Stimulated activated CD4-positive, alpha-beta T cell treated with anti-CD3 and anti-CD28 coated beads, Interleukin-1b, Interleukin-23, amount 100 ng/mL, for 1 hour (primary cell): ENCODE data around the gene DIAPH1.

ENCODE experiments used
- DNase-seq, 2 donors: peaks; one replicate each; pipeline ENCODE4 v3.0.0-alpha.2; 2020; ENCODE audit warnings: low read depth in 2 of 2

DIAPH1 gene

GRCh38 chr5:141484310-141484640, 134.5 kb downstream of the DIAPH1 start:
- DNase-seq, result no peak

- DNase-seq, result no peak
Observed at GRCh38 chr5:141483902-141484301, 134.9 kb downstream of the DIAPH1 start.

DNA sequence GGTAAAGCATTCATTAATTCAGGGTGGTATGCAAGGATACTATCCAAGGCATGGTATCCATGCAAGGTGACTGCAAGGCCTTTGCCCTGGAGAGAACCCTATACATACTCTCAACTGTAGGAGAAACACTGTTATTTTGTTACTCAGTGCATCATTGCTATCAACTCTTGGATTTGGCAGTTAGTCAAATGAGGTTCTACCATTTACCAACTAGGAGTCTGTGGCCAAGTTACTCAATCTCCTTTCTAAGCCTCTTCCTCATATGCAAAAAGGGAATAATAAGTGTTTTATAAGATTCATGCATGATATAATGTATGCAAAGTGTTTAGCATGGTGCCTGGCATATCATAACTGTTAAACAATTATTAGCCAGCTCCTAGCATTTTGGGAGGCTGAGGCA, 139.0 kb downstream of the DIAPH1 start:
- no peak for DNase-seq

- no peak for DNase-seq
Observed at GRCh38 chr5:141478321-141478945, 140.4 kb downstream of the DIAPH1 start.

GRCh38 chr5:141477815-141478214, 141.0 kb downstream of the DIAPH1 start:
- no peak for DNase-seq

GRCh38 chr5:141477044-141477575, 141.7 kb downstream of the DIAPH1 start:
- no peak for DNase-seq

- DNase-seq, result no peak
Observed at GRCh38 chr5:141476132-141476911, 142.5 kb downstream of the DIAPH1 start.

- peak in 1 of 2 donors; percentile 24 for DNase-seq
Observed at GRCh38 chr5:141475625-141476131, 143.1 kb downstream of the DIAPH1 start, which contains the start of gene PCDHGC3. TSS of gene PCDHGC3 (plus strand) at chr5:141475966. CDS start at chr5:141476117, 151 bp downstream.

DNA sequence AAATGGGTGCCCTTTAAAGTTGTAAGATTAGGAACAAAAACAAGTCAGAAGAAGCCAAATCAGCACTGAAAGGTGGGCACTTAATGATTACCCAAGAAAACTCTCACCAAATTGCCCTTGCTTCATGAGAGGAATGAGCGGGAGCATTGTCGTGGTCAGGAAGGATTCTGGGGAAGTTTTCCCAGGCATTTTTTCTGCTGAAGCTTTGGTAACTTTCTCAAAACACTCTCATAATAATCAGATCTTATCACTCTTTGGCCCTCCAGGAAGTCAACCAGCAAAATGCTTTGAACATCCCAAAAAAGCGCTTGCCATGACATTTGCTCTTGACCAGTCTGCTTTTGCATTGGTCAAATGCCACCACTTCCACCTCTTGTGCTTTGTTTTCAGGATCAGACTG, 153.4 kb downstream of the DIAPH1 start:
- DNase-seq, result no peak
